GM19397 (cell line): ENCODE results near the gene MUC3A.
"Not testable (repeated sequence)": the region's sequence is repeated elsewhere in the genome, so short reads cannot be mapped to it uniquely, and the experiment has no call there.

ENCODE experiments used
- ATAC-seq: cut with Tn5 transposase; IDR thresholded peaks from one replicate; pipeline ENCODE4 v1.9.1; 2021; ENCODE audit warnings: mild to moderate bottlenecking, moderate library complexity; ENCODE audit not compliant: unreplicated experiment

Gene MUC3A, protein sequence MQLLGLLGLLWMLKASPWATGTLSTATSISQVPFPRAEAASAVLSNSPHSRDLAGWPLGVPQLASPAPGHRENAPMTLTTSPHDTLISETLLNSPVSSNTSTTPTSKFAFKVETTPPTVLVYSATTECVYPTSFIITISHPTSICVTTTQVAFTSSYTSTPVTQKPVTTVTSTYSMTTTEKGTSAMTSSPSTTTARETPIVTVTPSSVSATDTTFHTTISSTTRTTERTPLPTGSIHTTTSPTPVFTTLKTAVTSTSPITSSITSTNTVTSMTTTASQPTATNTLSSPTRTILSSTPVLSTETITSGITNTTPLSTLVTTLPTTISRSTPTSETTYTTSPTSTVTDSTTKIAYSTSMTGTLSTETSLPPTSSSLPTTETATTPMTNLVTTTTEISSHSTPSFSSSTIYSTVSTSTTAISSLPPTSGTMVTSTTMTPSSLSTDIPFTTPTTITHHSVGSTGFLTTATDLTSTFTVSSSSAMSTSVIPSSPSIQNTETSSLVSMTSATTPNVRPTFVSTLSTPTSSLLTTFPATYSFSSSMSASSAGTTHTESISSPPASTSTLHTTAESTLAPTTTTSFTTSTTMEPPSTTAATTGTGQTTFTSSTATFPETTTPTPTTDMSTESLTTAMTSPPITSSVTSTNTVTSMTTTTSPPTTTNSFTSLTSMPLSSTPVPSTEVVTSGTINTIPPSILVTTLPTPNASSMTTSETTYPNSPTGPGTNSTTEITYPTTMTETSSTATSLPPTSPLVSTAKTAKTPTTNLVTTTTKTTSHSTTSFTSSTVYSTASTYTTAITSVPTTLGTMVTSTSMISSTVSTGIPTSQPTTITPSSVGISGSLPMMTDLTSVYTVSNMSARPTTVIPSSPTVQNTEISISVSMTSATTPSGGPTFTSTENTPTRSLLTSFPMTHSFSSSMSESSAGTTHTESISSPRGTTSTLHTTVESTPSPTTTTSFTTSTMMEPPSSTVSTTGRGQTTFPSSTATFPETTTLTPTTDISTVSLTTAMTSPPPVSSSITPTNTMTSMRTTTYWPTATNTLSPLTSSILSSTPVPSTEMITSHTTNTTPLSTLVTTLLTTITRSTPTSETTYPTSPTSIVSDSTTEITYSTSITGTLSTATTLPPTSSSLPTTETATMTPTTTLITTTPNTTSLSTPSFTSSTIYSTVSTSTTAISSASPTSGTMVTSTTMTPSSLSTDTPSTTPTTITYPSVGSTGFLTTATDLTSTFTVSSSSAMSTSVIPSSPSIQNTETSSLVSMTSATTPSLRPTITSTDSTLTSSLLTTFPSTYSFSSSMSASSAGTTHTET (N-terminal part only)

DNA sequence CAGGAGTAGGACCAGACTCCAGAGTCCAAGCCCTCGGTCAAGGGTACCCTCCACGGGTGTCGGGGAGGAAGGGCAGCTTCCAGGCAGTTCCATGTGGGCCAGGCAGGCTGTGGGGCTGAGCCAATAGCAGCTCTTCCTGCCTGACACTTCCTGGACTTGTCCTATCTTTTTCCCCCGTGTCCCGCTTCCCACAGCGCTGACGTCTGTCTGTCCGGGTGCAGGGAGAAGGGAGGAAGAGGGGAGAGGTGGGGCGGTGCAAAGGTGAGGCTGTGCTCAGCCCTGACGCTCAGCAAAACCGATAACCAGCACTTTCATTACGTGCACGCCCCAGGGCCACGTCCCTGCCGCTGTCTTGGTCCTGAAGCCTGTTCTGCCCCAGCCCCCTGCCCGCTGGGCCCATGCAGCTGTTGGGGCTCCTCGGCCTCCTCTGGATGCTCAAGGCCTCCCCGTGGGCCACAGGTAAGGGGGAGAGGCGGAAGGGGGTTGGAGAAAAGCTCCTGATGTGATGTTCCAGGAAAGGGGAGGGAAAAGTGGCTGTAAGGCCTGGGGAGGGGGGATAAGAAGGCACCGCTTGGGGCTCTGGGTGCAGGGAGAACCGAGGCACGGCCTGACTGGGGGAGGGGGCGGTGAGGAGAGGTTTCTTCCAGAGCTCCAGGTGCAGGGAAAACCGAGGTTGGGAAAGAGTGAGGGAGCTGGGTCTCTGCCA is at the start of gene MUC3A:
MUC3A (plus strand) TSS at position 308 of the 706 bp plus-strand sequence; CDS start at position 399, 91 bp downstream.
- no peak for ATAC-seq

DNA sequence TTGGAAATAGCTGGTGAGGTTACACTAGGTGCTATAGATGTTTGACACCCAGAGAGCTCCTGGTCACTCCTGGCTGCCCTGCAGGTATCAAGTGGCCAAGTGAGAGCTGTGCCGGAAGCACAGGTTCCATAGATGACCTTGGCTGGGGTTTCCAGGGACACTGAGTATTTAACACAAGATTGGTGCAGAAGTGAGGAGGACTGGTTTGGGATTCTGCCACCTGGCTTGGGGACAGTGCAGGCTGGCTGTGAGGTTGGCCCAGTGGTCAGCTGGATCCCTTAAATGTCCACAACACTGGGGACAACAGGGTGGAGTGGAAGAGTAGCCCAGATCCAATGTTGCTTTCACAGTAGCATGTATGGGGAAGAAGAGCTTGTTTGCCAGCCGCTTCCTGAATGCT is 48.4 kb upstream of the MUC3A start:
- ATAC-seq = no peak

DNA sequence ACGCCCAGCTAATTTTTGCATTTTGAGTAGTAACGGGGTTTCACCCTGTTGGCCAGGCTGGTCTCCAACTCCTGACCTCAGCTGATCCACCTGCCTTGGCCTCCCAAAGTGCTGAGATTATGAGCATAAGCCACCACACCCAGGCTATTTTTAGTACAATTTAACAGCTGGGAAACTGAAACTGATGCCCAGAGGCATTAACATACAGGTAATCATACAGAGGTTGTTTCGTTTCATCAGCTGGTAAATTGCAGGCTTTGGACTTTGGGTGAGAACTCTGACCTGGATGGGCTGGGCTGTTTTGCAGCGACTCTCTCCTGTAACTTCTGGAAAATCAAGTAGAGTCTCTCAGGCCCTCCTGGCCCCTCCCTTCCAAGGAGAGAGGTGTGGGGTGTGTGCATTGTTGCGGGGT is 47.4 kb upstream of the MUC3A start:
- no peak for ATAC-seq

DNA sequence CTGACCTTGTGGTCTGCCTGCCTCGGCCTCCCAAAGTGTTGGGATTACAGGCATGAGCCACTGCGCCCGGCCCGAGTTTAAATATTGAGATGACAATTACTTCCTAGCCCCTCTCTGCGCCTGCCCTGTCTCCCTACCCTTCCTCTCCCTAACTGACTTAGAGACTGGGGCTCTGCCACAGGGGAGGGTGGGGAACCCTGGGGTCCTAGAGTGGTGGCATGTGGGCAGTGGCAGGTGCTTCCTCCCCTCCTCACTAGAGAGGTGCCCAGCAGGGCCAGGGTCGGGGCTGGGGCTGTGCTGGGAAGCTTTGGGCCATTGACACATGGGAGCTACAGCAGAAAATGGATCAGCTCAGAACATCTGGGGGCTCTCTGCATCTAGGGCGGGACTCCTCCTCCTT is 46.7 kb upstream of the MUC3A start:
- ATAC-seq = no peak

DNA sequence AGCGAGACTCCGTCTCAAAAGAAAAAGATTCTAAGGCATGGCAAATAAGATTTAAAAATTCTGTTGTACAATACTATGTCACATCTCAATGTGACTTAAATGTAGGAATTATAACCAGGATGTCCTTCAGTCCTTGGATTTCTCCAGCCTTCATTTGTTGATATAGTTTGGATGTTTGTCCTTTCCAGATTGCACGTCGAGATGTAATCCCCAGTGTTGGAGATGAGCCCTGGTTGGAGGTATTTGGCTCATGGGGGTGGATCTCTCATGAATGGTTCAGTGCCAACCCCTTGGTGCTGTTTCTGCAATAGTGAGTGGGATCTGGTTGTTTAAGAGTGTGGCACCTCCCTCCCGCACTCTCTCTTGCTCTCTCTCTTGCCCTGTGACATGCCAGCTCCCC is 40.8 kb upstream of the MUC3A start:
- no peak for ATAC-seq

DNA sequence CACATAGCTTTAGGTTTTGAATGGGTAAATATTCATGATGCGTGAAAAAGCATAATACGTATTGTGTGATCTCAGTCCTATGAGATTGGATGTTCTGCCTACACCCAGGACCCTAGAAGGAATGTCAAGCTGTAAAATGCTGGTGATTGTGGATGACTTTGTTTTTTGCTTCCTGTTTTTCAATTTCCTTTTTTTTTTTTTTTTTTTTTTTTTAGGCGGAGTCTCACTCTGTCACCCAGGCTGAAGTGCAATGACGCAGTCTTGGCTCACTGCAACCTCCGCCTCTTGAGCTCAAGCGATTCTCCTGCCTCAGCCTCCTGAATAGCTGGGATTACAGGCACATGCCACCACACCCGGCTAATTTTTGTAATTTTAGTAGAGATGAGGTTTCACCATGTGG is 38.9 kb upstream of the MUC3A start:
- ATAC-seq = not testable (repeated sequence)

DNA sequence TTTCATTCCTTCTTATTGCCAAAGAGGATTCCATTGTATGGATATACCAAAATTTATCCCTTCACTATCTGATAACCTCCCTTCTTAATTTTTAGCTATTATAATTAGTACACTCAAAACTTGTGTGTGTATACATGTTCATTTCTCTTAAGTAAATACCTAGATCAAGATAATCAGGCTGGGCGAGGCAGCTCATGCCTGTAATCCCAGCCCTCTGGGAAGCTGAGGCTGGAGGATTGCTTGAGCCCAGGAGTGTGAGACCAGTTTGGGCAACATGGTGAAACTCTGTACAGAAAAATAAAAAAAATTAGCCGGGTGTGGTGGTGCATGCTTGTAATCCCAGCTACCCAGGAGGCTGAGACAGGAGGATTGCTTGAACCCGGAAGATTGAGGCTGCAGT is 37.9 kb upstream of the MUC3A start:
- no peak for ATAC-seq

DNA sequence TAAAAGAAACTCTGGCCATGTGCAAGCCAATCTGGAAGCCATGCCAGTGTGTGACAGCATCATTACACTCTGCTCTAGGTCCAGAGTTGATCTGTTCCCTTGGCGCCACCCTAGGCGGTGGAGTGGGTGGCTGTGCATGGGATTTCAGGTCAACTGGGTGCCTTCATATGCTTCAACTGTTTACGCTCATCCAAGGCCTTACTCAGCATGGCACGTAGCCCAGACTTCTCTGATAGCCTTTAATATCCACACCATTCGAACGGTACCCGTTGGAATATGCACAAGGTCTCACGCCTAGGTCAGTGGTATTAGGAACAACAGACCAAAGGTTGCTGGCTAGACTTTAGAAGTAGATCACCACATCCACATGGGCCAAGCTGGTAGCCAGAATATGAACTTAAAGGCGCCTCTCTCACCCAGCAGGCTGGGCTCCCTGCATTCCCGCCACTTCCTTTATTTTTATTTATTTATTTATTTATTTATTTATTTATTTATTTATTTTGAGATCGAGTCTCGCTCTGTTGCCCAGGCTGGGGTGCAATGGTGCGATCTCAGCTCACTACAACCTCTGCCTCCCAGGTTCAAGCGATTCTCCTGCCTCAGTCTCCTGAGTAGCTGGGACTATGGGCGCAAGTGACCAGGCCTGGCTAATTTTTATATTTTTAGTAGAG is 35.0 kb upstream of the MUC3A start:
- no peak for ATAC-seq

DNA sequence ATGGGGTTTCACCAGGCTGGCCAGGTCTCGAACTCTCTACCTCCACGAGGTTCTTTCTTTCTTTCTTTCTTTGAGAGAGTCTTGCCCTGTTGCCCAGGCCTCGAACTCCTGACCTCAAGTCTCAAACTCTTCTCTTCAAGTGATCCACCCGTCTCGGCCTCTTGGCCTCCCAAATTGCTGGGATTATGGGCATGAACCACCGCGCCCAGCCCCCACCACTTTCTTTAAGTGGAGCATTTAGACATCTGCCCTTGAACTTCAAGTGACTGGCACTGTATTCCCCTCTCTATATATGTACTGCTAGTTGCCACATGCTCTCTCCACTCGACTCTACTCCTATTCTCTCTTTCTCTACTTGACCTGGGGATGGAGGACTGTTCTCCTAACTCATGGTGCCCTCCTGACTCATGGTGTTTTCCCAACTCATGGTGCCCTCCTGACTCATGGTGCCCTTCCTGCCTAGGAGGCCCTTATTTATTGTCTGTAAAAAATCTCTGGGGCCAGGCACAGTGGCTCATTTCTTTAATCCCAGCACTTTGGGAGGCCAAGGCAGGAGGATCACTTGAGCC is 34.4 kb upstream of the MUC3A start:
- no peak for ATAC-seq

DNA sequence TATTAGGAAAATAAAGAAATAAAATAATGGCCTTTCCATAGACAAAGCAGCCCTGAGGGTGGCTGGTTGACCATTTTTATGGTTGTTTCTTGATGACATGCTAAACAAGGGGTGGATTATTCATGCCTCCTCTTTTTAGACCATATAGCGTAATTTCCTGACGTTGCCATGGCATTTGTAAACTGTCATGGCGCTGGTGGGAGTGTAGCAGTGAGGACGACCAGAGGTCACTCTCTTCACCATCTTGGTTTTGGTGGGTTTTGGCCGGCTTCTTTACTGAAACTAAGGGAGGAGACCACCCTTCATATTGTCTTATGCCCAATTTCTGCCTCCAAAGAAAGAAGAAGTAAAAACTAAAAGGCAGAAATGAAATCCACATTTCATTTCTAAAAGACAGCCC is 30.0 kb upstream of the MUC3A start:
- ATAC-seq = not testable (repeated sequence)

DNA sequence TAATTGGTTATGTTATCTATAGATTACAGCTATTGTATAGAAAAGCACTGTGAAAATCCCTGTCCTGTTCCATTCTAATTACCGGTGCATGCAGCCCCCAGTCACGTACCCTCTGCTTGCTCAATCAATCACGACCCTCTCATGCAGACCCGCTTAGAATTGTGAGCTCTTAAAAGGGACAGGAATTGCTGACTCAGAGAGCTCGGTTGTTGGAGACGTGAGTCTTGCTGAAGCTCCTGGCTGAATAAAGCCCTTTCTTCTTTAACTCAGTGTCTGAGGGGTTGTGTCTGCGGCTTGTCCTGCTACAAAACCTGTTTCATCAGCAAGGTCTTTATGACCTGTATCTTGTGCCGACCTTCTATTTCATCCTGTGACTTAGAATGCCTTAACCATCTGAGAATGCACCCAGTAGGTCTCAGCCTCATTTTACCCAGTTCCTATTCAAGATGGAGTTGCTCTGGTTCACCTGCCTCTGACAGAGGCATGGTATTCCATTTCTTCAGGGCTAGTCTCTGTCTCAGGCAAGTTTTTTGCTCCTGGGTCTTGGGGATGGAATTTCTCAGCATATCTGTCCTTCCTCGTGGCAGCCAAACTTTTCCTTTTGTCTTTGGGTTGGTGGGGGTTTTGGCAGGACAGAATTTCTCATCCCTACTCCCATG is 29.4 kb upstream of the MUC3A start:
- not testable (repeated sequence) for ATAC-seq

DNA sequence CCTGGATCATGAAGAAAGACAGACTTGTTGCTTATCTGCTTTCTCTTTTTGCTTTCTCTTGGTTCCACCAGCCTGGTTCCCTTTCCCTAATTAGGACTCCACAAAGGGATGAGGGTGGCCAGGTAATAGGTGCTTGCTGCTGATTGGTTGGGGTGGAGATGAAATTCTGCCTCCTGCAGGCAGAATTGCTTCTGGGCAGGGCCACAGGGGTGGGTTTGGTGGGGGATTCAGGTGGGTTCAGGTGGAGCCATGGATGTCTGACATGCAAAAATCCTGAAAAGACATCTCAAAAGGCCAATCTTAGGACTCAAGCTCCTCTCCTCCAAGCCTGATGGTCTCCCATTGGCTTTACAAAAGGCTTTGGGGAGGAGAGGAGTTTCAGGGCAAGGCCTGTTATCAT is 28.3 kb upstream of the MUC3A start:
- ATAC-seq = no peak

DNA sequence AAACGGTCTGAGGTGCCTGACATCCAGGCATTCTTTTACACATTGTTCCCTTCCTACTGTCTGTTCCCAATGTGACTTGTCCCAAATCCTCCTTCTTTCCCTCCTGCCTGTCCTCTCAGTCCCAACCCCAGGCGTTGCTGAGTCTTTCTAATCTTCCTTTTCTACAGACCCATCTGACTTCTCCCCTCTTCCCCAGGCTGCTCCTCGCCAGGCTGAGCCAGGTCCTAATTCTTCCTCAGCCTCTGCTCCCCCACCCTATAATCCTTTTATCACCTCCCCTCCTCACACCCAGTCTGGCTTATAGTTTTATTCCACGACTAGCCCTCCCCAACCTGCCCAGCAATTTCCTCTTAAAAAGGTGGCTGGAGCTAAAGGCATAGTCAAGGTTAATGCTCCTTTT is 25.7 kb upstream of the MUC3A start:
- not testable (repeated sequence) for ATAC-seq

DNA sequence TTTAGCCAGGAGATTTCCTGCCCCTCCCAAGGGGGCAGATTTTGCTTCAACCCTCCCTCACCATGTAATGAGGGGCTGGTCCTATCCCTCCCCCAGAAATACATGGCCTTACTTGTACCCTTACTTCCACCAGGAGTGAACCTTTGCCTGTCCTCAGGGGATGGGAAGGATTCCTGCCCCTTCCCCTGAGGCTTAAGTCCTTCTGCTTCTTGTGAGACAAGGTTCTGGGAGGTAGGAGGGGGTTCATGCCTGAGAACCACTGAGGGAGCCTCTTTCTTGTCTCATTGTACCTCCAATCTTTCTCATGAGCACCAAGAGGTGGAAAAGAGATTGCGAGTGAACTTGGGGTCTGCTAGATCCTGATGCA is 19.5 kb upstream of the MUC3A start:
- no peak for ATAC-seq

DNA sequence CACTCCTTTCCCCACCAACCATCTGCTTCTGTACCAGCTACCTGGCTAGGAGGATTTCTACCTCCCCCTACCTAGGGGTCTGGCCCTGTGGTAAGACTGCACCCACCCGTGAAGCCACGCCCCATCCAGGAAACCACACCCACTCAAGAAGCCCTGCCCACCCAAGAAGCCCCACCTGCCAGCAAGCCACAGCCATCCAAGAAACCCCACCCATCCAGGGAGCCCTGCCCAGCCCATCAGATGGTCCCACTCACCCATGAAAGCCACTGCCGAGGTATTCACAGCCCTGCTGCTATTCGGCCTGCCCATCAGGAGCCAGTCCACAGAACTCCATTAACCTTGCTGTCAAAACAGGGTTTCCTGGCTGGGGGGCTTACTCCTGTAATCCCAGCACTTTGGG is 15.6 kb upstream of the MUC3A start:
- ATAC-seq = no peak

DNA sequence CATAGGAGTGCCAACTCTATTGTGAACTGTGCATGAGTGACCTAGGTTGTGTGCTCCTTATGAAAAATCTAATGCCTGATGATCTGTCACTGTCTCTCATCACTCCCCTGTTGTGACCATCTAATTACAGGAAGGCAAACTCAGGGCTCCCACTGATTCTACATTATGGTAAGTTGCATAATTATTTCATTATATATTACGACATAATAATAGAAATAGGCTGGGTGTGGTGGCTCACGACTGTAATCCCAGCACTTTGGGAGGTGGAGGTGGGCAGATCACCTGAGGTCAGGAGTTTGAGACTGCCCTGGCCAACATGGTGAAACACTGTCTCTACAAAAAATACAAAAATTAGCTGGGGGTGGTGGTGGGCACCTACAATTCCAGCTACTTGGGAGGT is 14.0 kb upstream of the MUC3A start:
- not testable (repeated sequence) for ATAC-seq

DNA sequence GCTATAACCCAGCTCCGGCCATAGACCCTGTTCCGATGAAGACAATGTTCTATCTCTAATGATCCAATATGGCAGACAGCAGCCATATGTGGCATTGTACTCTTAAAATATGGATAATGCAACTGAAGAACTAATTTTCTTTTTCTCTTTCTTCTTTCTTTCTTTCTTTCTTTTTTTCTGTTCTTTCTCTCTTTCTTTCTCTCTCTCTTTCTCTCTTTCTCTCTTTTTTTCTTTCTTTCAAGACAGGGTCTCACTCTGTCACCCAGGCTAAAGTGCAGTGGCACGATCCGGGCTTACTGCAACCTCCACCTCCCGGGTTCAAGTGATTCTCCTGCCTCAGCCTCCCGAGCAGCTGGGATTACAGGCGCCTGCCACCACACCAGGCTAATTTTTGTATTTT is 13.2 kb upstream of the MUC3A start:
- not testable (repeated sequence) for ATAC-seq

DNA sequence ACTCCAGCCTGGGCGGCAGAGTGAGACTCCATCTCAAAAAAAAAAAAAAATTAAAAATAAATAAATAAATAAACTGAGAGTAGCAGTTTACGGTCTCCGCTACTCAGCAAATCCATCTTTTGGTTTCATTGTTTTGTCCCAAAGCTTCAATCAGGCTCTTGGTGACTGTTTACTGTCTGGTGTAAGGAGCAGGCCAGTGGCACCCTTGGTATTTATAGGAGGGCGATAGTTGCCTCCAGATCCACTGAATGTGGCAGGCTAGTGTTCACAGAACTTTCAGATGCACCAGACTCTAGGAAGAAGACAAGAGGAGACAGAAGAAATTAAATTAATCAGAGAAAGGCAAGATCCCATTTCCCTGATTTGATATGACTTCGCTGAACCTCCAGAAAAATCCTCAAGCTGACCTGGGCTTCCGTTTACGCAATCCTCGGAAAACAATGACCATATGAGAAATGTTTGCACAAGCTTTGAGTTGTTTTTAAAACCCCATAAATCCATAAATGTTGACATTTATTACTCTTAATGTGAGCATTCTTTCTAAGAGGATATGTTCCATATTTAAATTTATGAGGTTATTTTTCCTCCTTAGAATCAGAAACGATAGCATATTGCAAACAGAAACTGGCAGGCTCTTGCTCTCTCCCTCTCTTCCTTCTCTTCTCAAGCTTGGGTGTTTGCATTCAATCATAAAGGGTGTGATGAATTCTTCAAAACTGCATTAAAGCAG is 7.1 kb upstream of the MUC3A start:
- no peak for ATAC-seq
